ENCODE results near the gene ST7L.

DNA sequence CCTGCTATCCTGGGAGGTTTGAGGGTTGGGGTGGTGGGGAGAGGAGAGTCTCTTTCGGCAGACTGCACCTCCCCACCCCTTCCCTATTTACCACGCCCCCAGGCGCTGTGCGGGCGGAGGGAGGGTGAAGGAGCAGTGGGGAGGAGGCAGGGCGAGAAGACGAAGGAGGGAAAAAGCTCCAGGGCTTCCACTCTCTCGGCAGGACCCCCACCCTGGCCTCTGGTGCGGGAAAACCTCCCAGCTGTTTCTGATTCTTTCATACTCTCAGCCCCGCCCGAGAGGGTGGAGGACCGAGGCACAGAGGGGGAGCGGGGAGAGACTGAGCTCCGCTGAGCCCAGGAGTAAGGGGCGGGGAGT, 111.0 kb downstream of the ST7L start:
- no peak for TF ChIP-seq POLR2A (IDR thresholded peaks at IDR 0.05; ENCODE audit: low read depth, low read length)
- TF ChIP-seq, protein P1, sequence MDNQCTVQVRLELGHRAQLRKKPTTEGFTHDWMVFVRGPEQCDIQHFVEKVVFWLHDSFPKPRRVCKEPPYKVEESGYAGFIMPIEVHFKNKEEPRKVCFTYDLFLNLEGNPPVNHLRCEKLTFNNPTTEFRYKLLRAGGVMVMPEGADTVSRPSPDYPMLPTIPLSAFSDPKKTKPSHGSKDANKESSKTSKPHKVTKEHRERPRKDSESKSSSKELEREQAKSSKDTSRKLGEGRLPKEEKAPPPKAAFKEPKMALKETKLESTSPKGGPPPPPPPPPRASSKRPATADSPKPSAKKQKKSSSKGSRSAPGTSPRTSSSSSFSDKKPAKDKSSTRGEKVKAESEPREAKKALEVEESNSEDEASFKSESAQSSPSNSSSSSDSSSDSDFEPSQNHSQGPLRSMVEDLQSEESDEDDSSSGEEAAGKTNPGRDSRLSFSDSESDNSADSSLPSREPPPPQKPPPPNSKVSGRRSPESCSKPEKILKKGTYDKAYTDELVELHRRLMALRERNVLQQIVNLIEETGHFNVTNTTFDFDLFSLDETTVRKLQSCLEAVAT (IDR thresholded peaks at IDR 0.05) = no peak

Data from GM12878 (cell line).